HG02642 (cell line): ENCODE results near the gene NEMF.
"Not testable (repeated sequence)": the region's sequence is repeated elsewhere in the genome, so short reads cannot be mapped to it uniquely, and the experiment has no call there.

Source experiments
- ATAC-seq: cut with Tn5 transposase; IDR thresholded peaks from one replicate; pipeline ENCODE4 v1.9.1; 2021; ENCODE audit warnings: mild to moderate bottlenecking; ENCODE audit not compliant: unreplicated experiment, poor library complexity

NEMF gene

GRCh38 chr14:49879646-49880204, 27.1 kb upstream of the NEMF start:
- peak; percentile 82 for ATAC-seq

GRCh38 chr14:49876563-49877127, 24.1 kb upstream of the NEMF start:
- ATAC-seq: no peak

GRCh38 chr14:49875640-49876198, 23.1 kb upstream of the NEMF start:
- no peak for ATAC-seq

GRCh38 chr14:49873548-49873947, 21.0 kb upstream of the NEMF start:
- ATAC-seq: not testable (repeated sequence)

GRCh38 chr14:49870908-49871307, 18.3 kb upstream of the NEMF start:
- ATAC-seq: no peak

GRCh38 chr14:49868720-49869114, 16.1 kb upstream of the NEMF start:
- no peak for ATAC-seq

- peak; percentile 92 for ATAC-seq
Measured at GRCh38 chr14:49867831-49868719, 15.5 kb upstream of the NEMF start.

- no peak for ATAC-seq
Measured at GRCh38 chr14:49865431-49865859, 12.9 kb upstream of the NEMF start.

GRCh38 chr14:49863487-49864281, 11.1 kb upstream of the NEMF start:
- no peak for ATAC-seq

GRCh38 chr14:49862089-49862673, 9.6 kb upstream of the NEMF start:
- ATAC-seq: peak; percentile 31

GRCh38 chr14:49861699-49862088, 9.1 kb upstream of the NEMF start:
- ATAC-seq: peak; percentile 12

GRCh38 chr14:49860988-49861698, 8.6 kb upstream of the NEMF start:
- no peak for ATAC-seq

GRCh38 chr14:49858383-49858782, 5.8 kb upstream of the NEMF start:
- ATAC-seq: no peak

GRCh38 chr14:49857427-49858003, 4.9 kb upstream of the NEMF start:
- ATAC-seq: no peak

- ATAC-seq: no peak
Measured at GRCh38 chr14:49853572-49854375, 1.2 kb upstream of the NEMF start.

GRCh38 chr14:49853158-49853477, 530 bp upstream of the NEMF start:
- peak; percentile 14 for ATAC-seq

GRCh38 chr14:49851813-49852212, 775 bp downstream of the NEMF start:
- ATAC-seq: no peak

- no peak for ATAC-seq
Measured at GRCh38 chr14:49849213-49849847, 3.3 kb downstream of the NEMF start.
